ENCODE measurements around the gene MACROD2. TPM values are rescaled to one million over a fixed set of nuclear protein-coding genes. Genes with fewer than 3 reads are reported as not detected.

Gene MACROD2
- total and polyA plus RNA-seq, 7 donors, result 0.20 to 4.8 (median 0.87) TPM

DNA sequence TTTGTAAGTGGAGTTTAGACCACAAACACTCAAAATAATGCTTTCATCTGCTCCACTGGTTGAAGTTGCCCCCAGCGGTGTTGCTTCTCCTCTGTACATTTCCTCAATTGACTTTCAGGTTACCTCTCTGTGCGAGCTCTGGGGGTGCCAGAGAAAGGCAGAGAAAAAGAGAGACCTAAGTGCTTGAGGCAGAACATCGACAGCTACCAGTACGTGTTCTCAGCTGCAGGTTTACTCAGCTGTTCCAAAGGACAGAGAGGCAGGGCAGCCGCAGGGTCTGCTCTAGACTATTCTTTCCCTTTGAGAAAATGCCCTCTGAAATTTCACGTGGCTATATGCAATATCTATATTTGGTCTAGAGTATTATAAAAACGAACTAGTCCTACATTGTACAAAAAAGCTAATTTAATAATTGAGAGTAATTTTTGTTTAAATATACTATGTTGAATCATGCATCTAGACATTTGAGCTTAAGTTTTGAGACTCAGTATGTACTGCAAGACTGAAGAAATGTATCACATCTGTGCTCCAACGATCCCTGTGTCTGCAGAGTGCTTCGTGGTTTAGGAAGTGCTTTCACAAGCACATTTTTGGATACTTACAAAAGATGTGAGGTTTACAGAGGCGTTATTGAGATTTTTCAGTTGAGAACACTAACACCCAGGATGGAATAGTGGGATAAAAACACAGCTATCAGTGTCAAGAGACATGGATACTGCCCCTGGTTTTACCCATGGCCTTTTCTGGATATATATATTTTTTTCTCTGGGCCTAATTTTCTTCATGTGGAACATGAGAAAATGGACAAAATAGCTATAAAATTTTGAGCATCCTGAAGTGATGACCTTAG is 795.7 kb downstream of the MACROD2 start:
- H3K4me1 ChIP-seq, result no peaks in the 10 kb centered on the region
- H3K27me3 ChIP-seq (ENCODE audit: insufficient read depth in 3 of 3, low read length in 2 of 3), result no peaks in the 10 kb centered on the region
- H3K36me3 ChIP-seq (ENCODE audit: insufficient read depth in 1 of 2, low read depth in 1 of 2), result no peaks in the 10 kb centered on the region
- H3K4me3 ChIP-seq, result no peak overlapping the region
- ATAC-seq (no peak), DNase-seq (no peak)
- no peaks in the 10 kb centered on the region for H3K9me3 ChIP-seq
- intact Hi-C loops (cut with DNase I), result no loop called here
- TF ChIP-seq, protein P1, sequence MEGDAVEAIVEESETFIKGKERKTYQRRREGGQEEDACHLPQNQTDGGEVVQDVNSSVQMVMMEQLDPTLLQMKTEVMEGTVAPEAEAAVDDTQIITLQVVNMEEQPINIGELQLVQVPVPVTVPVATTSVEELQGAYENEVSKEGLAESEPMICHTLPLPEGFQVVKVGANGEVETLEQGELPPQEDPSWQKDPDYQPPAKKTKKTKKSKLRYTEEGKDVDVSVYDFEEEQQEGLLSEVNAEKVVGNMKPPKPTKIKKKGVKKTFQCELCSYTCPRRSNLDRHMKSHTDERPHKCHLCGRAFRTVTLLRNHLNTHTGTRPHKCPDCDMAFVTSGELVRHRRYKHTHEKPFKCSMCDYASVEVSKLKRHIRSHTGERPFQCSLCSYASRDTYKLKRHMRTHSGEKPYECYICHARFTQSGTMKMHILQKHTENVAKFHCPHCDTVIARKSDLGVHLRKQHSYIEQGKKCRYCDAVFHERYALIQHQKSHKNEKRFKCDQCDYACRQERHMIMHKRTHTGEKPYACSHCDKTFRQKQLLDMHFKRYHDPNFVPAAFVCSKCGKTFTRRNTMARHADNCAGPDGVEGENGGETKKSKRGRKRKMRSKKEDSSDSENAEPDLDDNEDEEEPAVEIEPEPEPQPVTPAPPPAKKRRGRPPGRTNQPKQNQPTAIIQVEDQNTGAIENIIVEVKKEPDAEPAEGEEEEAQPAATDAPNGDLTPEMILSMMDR (IDR thresholded peaks at IDR 0.05), result no peak
- WGBS, 3 donors, result 57 to 61% (median 59%) methylated on average over 10 of the region's 10 CpGs
- H3K27ac ChIP-seq, result no peak overlapping the region

DNA sequence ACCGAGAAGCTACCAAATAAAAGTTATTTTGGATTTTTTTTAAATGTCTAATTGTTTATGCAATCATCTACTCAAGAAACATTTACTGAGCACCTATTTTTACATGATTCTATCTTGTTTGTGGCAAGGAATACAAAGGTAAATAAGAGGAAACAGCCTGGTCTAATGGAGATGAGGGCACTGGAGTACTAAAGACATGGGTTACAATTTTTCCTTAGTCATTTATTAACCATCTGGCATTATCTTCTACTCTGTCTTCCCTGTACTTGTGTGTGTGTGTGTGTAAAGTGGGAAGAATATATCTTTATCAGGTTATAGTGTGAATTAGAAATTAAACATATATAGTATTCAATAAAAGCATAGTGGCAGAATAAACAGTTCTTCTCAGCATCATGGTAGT is 797.6 kb downstream of the MACROD2 start:
- no peak overlapping the region for H3K4me3 ChIP-seq
- H3K36me3 ChIP-seq (ENCODE audit: insufficient read depth in 1 of 2, low read depth in 1 of 2), result no peaks in the 10 kb centered on the region
- no peaks in the 10 kb centered on the region for H3K4me1 ChIP-seq
- TF ChIP-seq, protein P1 (IDR thresholded peaks at IDR 0.05), result no peak
- DNase-seq (no peak), ATAC-seq (no peak)
- intact Hi-C loops (cut with DNase I), result no loop called here
- 97 to 98% (median 98%) methylated on average over 1 of the region's 1 CpG for WGBS, 3 donors
- H3K27ac ChIP-seq, result no peak overlapping the region
- no peaks in the 10 kb centered on the region for H3K9me3 ChIP-seq
- H3K27me3 ChIP-seq (ENCODE audit: insufficient read depth in 3 of 3, low read length in 2 of 3), result no peaks in the 10 kb centered on the region

DNA sequence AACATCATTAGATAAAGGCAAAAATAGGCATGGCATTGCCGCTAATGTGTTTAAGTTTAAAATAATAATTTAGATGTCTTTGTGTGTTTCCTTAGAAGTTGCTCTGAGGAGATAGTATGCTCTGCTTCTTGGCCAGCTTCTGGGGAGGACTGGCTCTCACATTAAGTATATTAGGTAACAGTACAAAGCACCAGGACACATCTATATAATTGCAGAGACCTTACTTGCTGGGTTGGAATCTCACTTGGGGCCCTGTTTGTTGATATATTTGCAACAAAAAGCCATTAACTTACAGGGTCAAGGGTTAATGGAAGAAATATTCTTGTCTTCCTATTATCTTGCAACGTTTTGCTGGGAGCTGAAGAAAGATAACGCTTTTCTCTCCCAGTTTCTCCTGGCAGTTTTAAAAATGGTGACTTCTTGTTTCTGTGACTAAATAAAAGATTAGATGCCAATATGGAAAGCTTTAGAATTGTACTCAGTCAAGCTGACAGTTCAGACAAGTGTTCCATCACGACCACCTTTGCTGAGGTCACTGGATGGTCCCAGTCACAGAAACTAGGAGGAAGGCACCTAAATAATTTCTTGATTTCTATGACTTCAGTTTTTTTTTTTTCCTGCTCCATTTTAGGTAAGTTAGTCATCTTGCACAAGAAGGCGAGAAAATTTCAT is 804.4 kb downstream of the MACROD2 start:
- Histone ChIP-seq H3K4me3 (no peak overlapping the region), H3K27ac (no peak overlapping the region), H3K36me3 (ENCODE audit: insufficient read depth in 1 of 2, low read depth in 1 of 2) (no peaks in the 10 kb centered on the region), H3K9me3 (no peaks in the 10 kb centered on the region), H3K27me3 (ENCODE audit: insufficient read depth in 3 of 3, low read length in 2 of 3) (no peaks in the 10 kb centered on the region), H3K4me1 (no peaks in the 10 kb centered on the region)
- intact Hi-C loops (cut with DNase I), result no loop called here
- ATAC-seq, result no peak
- WGBS, 3 donors, result 72 to 74% (median 73%) methylated on average over 5 of the region's 5 CpGs
- TF ChIP-seq, protein P1 (IDR thresholded peaks at IDR 0.05), result no peak
- no peak for DNase-seq

DNA sequence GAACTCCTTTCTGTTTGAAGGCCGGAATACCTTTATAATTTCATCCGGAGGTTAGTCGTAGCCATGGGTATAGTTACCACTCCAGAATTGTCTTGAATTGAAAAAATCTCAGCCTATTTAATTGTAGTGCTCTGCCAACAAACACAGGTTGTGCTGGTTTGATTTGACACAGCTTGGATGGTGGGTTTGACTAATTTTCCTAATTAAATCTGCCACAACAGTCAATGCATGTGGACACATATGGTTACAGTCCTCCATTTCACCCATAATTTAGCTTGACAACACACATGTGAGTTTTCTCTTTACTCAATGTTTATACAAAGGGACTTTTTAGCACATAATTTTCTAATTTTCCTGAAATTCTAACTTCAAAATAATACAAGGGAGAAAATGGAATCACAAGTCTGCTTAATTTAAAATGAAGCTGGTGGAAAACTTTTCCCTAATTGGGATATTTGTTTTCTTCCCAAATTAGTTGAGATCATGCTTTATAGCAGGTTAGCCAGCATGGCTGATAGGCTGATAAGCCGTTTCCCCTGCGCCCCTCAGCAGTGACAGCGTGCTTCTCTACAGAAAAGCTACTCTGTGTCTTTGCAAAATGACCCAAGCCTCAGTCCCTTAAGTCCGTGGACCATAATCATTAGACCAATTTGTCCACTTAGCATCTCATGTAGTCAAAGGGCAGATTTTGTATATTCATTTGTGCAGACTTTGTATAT is 805.5 kb downstream of the MACROD2 start:
- H3K9me3 ChIP-seq, result no peaks in the 10 kb centered on the region
- WGBS, 3 donors, result 74 to 81% (median 80%) methylated on average over 7 of the region's 7 CpGs
- DNase-seq (no peak), ATAC-seq (no peak)
- TF ChIP-seq, protein P1 (IDR thresholded peaks at IDR 0.05), result no peak
- no peak overlapping the region for H3K4me3 ChIP-seq
- H3K36me3 ChIP-seq (ENCODE audit: insufficient read depth in 1 of 2, low read depth in 1 of 2), result no peaks in the 10 kb centered on the region
- no peak overlapping the region for H3K27ac ChIP-seq
- H3K4me1 ChIP-seq, result no peaks in the 10 kb centered on the region
- H3K27me3 ChIP-seq (ENCODE audit: insufficient read depth in 3 of 3, low read length in 2 of 3), result no peaks in the 10 kb centered on the region
- intact Hi-C loops (cut with DNase I), result no loop called here

All from psoas muscle (tissue), 8 donors.